Muscle of arm (tissue), 12 donors: ENCODE results near the gene LTK. TPM values are rescaled to one million over a fixed set of nuclear protein-coding genes. Genes with fewer than 3 reads are reported as not detected.

Experiments
- DNase-seq: peaks from one replicate; pipeline ENCODE4 v3.0.0-alpha.2; 2013
- polyA plus RNA-seq, 12 donors: library from polyadenylated mRNA; unstranded; fragments of 120-200 nt; gene quantifications; one replicate each; pipeline ENCODE4 v1.2.1, GENCODE V29; 2013; ENCODE audit not compliant: insufficient read length in 12 of 12

The LTK gene
- polyA plus RNA-seq, 12 donors = 5.0 to 15.6 (median 9.7) TPM; not detected in 1

GRCh38 chr15:41499109-41499851 is 14.3 kb downstream of the LTK start:
- no peak for DNase-seq

- no peak for DNase-seq
Observed at GRCh38 chr15:41498657-41499056, 15.0 kb downstream of the LTK start.

- no peak for DNase-seq
Observed at GRCh38 chr15:41495736-41496599, 17.7 kb downstream of the LTK start.

- no peak for DNase-seq
Observed at GRCh38 chr15:41494922-41495735, 18.5 kb downstream of the LTK start.

GRCh38 chr15:41494190-41494921 is 19.3 kb downstream of the LTK start:
- no peak for DNase-seq

GRCh38 chr15:41493902-41494189 is 19.8 kb downstream of the LTK start:
- no peak for DNase-seq

GRCh38 chr15:41493205-41493901 is 20.3 kb downstream of the LTK start, which contains the start of gene ITPKA:
ITPKA (plus strand) TSS chr15:41493874; CDS start chr15:41493928, 54 bp downstream.
- peak; percentile 53 for DNase-seq

- no peak for DNase-seq
Observed at GRCh38 chr15:41492597-41493204, 20.9 kb downstream of the LTK start.

GRCh38 chr15:41491889-41492288 is 21.7 kb downstream of the LTK start:
- no peak for DNase-seq

GRCh38 chr15:41490355-41490754 is 23.3 kb downstream of the LTK start:
- DNase-seq = no peak

- DNase-seq = no peak
Observed at GRCh38 chr15:41489641-41490040, 24.0 kb downstream of the LTK start.

GRCh38 chr15:41487802-41488201 is 25.8 kb downstream of the LTK start:
- no peak for DNase-seq

- no peak for DNase-seq
Observed at GRCh38 chr15:41487381-41487780, 26.2 kb downstream of the LTK start.

GRCh38 chr15:41486286-41486685 is 27.3 kb downstream of the LTK start:
- no peak for DNase-seq

- DNase-seq = no peak
Observed at GRCh38 chr15:41484937-41485625, 28.5 kb downstream of the LTK start.

- DNase-seq = no peak
Observed at GRCh38 chr15:41483519-41483918, 30.1 kb downstream of the LTK start.

GRCh38 chr15:41483115-41483514 is 30.5 kb downstream of the LTK start:
- no peak for DNase-seq

GRCh38 chr15:41482110-41482877 is 31.3 kb downstream of the LTK start:
- DNase-seq = no peak
